Epithelial cell of proximal tubule (primary cell): ENCODE data around the gene CD164L2. TPM values are rescaled to one million over a fixed set of nuclear protein-coding genes. Genes with fewer than 3 reads are reported as not detected.

ENCODE experiments used
- DNase-seq: peaks from one replicate; pipeline ENCODE4 v3.0.0-alpha.2; 2011; ENCODE audit warnings: low read depth
- H3K4me3 ChIP-seq: 2 replicates; pipeline ENCODE4 v1.5.1; 2011; ENCODE audit warnings: low read depth, mild to moderate bottlenecking, low read length
- total RNA-seq: library from RNA; depleted of rRNA; stranded (reverse); fragments of >200 nt; gene quantifications from 2 replicates; pipeline ENCODE4 v1.2.3, GENCODE V29; 2015
- TF ChIP-seq, protein P1 (sequence below): conservative IDR thresholded peaks from 2 replicates; pipeline ENCODE4 v1.5.1; 2012; ENCODE audit warnings: low read depth, mild to moderate bottlenecking, low read length

CD164L2 gene
- total RNA-seq, 1 donor from 2014 or later: not detected

DNA sequence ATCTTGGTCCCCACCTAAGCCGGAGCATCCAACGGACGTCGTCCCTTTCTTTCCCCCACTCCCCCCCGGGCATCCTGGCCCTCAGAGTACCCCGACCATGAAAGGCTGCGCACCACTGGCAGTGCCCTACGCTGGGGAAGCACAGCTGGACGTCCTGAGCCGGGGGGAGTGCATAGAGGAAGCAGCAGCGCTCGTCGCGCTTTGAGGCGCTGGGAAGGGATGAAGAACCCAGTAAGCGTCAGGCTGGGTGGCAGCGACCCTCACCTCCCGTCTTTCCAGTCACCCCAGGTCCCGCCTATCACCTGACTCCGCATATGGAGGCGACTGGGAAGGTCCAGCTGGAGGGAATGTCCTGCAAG, 22.1 kb downstream of the CD164L2 start:
- DNase-seq: no peak
- TF ChIP-seq, protein P1, sequence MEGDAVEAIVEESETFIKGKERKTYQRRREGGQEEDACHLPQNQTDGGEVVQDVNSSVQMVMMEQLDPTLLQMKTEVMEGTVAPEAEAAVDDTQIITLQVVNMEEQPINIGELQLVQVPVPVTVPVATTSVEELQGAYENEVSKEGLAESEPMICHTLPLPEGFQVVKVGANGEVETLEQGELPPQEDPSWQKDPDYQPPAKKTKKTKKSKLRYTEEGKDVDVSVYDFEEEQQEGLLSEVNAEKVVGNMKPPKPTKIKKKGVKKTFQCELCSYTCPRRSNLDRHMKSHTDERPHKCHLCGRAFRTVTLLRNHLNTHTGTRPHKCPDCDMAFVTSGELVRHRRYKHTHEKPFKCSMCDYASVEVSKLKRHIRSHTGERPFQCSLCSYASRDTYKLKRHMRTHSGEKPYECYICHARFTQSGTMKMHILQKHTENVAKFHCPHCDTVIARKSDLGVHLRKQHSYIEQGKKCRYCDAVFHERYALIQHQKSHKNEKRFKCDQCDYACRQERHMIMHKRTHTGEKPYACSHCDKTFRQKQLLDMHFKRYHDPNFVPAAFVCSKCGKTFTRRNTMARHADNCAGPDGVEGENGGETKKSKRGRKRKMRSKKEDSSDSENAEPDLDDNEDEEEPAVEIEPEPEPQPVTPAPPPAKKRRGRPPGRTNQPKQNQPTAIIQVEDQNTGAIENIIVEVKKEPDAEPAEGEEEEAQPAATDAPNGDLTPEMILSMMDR: no peak
- no peak overlapping the region for H3K4me3 ChIP-seq

DNA sequence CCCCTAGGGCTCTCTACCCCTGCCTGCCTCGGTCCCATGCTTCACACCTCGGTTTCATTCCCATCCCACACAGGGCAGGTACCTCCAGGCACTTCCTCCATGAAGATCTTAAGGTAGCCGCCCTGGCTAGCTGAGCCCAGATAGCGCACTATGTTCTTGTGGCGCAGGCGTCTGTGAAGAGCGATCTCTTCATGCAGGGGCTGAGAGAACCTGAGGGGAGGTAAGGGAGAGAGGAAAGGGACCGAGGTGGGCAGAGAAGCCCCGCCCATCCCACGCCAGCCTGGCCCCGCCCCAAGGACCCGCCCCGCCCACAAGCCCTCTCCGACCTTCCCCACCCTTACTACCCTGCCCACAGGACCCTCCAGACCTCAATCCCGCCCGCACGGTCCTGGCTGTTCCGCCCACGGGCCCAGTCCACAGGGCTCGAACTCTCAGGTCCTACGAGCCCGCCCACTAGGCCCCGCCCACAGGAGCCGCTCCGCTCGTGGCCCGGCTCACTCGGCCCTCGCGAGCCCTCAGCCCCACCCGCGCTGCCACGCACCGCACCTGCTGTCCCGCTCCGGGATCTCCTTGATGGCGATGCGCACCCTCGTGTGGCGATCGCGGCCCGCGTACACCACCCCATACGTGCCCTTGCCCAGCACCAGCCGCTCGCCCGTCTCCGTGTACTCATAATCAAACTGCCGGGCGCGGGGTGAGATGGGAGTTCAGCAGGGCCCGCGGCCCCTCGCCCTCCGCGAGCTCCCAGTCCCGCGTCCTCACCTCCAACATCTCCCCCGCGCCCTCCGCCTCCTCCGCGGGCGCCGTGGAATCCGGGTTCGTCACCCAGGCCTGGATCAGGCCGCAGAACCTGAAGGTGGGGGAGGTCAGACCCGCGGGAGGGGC, 22.7 kb downstream of the CD164L2 start:
- TF ChIP-seq, protein P1: no peak
- H3K4me3 ChIP-seq: no peak overlapping the region
- DNase-seq: no peak

DNA sequence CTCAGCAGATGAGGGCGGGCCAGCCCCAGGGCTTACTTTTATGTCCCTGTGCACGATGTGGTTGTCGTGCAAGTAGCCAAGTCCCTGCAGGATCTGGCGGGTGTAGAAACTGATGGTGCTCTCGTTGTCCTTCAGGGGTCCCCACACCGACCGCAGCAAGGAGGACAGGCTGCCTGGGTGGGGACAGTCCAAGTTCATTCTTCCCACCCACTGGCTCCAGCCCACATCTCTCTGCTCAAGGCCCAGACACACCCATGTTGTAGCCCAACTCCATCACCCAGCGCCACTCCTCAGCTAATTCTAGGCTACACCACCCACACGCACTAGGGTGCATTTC, 23.3 kb downstream of the CD164L2 start:
- TF ChIP-seq, protein P1: no peak
- DNase-seq: no peak
- no peak overlapping the region for H3K4me3 ChIP-seq

DNA sequence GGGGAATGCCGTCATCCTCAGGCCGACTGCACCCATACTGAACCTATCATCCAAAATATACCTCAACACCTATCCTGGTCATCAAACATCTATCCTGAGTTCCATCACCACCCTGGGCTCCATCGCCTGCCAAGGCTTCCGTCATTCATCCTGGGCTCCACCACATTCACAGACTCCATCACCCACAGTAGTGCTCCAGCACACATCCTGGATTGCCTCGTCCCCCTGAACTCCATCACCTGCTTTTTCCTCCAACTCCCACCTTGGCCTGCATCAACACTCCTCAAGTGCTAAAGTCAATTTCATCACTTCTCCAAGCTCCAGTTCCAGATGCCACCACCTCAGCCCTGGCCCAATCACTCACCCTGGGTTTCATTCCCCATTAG, 24.2 kb downstream of the CD164L2 start:
- no peak overlapping the region for H3K4me3 ChIP-seq
- DNase-seq: no peak
- TF ChIP-seq, protein P1: no peak

DNA sequence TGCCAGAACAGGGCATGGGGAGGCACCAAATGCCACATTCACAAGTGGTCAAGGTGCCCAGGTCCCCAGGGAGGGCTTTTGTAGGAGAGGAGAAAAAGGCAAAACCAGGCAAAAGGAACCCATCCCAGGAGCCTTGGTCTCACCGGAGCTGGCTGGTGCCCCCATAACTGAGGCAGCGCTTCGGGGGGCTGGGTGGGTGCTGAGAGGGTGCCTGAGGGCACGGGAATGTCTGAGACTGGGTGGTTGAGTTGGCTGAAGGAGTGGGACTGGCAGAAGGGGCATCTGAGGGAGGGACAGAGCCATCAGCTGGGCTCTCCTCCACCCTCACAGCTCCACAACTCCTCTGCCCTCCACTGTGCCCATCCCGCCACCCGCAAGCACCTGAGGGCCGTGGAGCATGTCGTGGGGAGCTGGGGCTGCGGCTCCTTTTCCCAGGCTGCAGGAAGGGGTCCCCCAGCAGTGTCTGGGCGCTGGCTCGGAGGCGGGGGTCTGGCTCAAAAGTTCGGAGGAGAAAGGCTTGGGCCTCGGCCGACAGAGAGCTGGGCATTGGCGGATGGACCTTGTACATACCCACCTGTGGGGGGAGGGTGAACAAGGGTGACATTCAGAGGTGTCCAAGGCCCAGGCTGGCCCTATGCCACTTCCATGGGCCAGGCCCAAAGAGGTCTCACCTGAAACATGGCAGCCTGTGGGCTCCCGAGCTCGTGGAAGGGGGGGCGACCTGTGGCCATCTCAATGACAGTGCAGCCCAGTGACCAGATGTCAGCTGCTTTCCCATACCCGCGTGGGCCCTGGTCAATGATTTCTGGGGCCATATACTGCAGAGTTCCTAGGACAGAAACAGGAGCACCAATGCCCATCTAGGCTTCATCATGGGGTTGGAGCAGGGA, 24.9 kb downstream of the CD164L2 start:
- no peak for DNase-seq
- TF ChIP-seq, protein P1: no peak
- H3K4me3 ChIP-seq: no peak overlapping the region

DNA sequence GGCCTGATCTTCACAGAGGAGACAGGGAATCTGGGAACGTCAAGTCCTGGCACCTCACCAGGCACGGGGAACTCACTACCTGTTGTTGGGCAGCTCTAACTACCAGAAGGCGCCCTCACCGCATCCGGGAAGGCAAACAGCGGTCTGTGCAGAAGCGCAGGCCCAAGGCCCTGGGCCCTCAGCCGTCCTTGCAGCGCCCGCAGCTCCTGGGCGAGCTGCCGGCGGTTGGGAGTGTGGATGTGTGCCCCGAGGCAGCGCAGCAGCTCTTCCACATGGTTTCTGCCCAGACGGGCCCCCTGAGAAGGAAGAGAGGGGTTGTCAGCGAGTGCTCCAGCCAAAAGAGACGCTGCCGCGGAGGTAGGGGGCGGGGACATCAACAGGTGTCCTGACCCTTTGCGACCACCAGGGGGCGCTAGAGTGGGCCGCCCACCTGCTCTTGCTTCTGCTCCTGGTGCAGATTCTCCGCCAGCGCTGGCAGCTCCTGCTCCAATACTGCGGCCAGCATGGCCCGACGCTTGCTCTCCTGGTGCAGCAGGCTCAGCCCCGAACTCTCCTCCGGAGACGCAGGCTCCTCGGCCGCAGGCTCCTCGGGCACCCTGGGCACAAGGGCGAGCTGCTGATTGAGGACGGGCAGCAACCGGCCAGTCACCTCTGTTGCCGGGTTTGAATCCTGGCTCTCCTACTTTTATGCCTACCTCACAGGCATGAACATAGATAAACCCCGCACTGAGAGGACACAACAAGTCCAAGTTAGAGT, 25.7 kb downstream of the CD164L2 start:
- TF ChIP-seq, protein P1: peak; percentile 76
- no peak overlapping the region for H3K4me3 ChIP-seq
- no peak for DNase-seq
